Endodermal cell (in vitro differentiated cells): ENCODE measurements around the gene SFR1. TPM values are rescaled to one million over a fixed set of nuclear protein-coding genes. Genes with fewer than 3 reads are reported as not detected.

Experiments
- DNase-seq: peaks from one replicate; pipeline ENCODE4 v3.0.0-alpha.2; 2017
- H3K27ac ChIP-seq: 2 replicates; pipeline ENCODE4 v1.5.1; 2013; ENCODE audit warnings: mild to moderate bottlenecking, low read depth, low read length, moderate library complexity
- H3K27me3 ChIP-seq: 2 replicates; pipeline ENCODE4 v1.6.1; 2013; ENCODE audit warnings: mild to moderate bottlenecking, low read length, moderate library complexity; ENCODE audit not compliant: insufficient read depth, control insufficient read depth, poor library complexity, severe bottlenecking
- H3K36me3 ChIP-seq: 2 replicates; pipeline ENCODE4 v1.7.0; 2013; ENCODE audit warnings: mild to moderate bottlenecking, low read length, moderate library complexity; ENCODE audit not compliant: control insufficient read depth, insufficient read depth
- H3K4me1 ChIP-seq: one replicate; pipeline ENCODE4 v1.7.0; 2013; ENCODE audit warnings: low read length; ENCODE audit not compliant: control insufficient read depth, insufficient read depth
- H3K4me3 ChIP-seq: 2 replicates; pipeline ENCODE4 v1.5.1; 2013; ENCODE audit warnings: mild to moderate bottlenecking, low read length, moderate library complexity
- H3K9ac ChIP-seq: 2 replicates; pipeline ENCODE4 v1.6.1; 2013; ENCODE audit warnings: mild to moderate bottlenecking, low read length, moderate library complexity; ENCODE audit not compliant: poor library complexity, severe bottlenecking; ENCODE audit errors: extremely low read depth
- H3K9me3 ChIP-seq: 2 replicates; pipeline ENCODE4 v1.6.1; 2013; ENCODE audit warnings: mild to moderate bottlenecking, low read length, moderate library complexity; ENCODE audit not compliant: control insufficient read depth
- H3K27ac Mint-ChIP-seq: 2 replicates; pipeline ENCODE4 v1.8.0; 2020; ENCODE audit warnings: mixed read lengths
- H3K27me3 Mint-ChIP-seq: 2 replicates; pipeline ENCODE4 v1.8.0; 2021; ENCODE audit warnings: mild to moderate bottlenecking, mixed read lengths; ENCODE audit not compliant: insufficient read depth
- H3K36me3 Mint-ChIP-seq: 2 replicates; pipeline ENCODE4 v1.8.0; 2020; ENCODE audit warnings: low read depth, mixed read lengths
- H3K4me1 Mint-ChIP-seq: 2 replicates; pipeline ENCODE4 v1.8.0; 2020; ENCODE audit warnings: mixed read lengths
- H3K4me3 Mint-ChIP-seq: 2 replicates; pipeline ENCODE4 v1.8.0; 2020; ENCODE audit warnings: mild to moderate bottlenecking, moderate library complexity, mixed read lengths
- H3K9me3 Mint-ChIP-seq: 2 replicates; pipeline ENCODE4 v1.8.0; 2020; ENCODE audit warnings: mild to moderate bottlenecking, mixed read lengths
- WGBS, 2 experiments: methylation state at CpG; one replicate each; pipeline versions ENCODE4 v1.1.5 to v1.1.7; 2013; ENCODE audit warnings: missing lambda C conversion rate in 2 of 2, mixed read lengths in 1 of 2; ENCODE audit not compliant: insufficient coverage in 1 of 2, insufficient read length in 1 of 2; 5-methylcytosine and 5-hydroxymethylcytosine counted together
- total RNA-seq, 2 donors: library from RNA; stranded (reverse); fragmentation: NEBNext Ultra II Directional in 1 of 2; extraction: Animal tissue kit (Norgen Biotek cat#: 25700) in 1 of 2; gene quantifications; 2 replicates in 1 of 2; 3 replicates in 1 of 2; pipeline ENCODE4 v1.2.1, GENCODE V29; 2021
- TF ChIP-seq, protein P1 (sequence below): fragments of 200-600 bp; sonication (generic); conservative IDR thresholded peaks from 2 replicates; pipeline ENCODE4 v1.5.0; 2021; ENCODE audit warnings: antibody characterized with exemption, mild to moderate bottlenecking

Gene SFR1
- total RNA-seq, 2 donors from 2014 or later: 9.2 to 12.0 TPM

DNA sequence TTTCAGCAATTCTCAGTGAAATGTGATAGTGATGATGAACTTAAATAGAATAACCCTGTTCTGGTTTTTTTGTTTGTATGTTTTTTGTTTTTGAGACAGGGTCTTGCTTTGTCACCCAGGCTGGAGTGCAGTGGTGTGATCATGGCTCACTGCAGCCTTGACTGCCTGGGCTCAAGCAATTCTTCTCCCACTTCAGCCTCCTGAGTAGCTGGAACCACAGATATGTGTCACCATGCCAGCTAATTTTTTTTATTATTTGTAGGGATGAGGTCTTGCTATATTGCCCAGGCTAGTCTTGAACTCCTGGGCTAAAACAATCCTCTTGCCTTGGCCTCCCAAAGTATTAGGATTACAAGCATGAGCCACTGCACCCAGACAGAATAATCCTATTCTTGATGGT lies 22.0 kb upstream of the SFR1 start:
- peaks cover 8% of the 10 kb centered on the region for H3K4me1 Mint-ChIP-seq
- Histone ChIP-seq H3K4me1 (peaks cover 2% of the 10 kb centered on the region), H3K36me3 (no peaks in the 10 kb centered on the region), H3K4me3 (no peak overlapping the region), H3K9me3 (peaks cover 15% of the 10 kb centered on the region), H3K27me3 (no peaks in the 10 kb centered on the region), H3K9ac (no peak overlapping the region), H3K27ac (no peak overlapping the region)
- no peaks in the 10 kb centered on the region for H3K27me3 Mint-ChIP-seq
- H3K36me3 Mint-ChIP-seq: peaks cover 7% of the 10 kb centered on the region
- H3K9me3 Mint-ChIP-seq: peaks cover 13% of the 10 kb centered on the region
- H3K27ac Mint-ChIP-seq: no peak overlapping the region
- H3K4me3 Mint-ChIP-seq: no peak overlapping the region
- DNase-seq: no peak
- TF ChIP-seq, protein P1, sequence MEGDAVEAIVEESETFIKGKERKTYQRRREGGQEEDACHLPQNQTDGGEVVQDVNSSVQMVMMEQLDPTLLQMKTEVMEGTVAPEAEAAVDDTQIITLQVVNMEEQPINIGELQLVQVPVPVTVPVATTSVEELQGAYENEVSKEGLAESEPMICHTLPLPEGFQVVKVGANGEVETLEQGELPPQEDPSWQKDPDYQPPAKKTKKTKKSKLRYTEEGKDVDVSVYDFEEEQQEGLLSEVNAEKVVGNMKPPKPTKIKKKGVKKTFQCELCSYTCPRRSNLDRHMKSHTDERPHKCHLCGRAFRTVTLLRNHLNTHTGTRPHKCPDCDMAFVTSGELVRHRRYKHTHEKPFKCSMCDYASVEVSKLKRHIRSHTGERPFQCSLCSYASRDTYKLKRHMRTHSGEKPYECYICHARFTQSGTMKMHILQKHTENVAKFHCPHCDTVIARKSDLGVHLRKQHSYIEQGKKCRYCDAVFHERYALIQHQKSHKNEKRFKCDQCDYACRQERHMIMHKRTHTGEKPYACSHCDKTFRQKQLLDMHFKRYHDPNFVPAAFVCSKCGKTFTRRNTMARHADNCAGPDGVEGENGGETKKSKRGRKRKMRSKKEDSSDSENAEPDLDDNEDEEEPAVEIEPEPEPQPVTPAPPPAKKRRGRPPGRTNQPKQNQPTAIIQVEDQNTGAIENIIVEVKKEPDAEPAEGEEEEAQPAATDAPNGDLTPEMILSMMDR: no peak

DNA sequence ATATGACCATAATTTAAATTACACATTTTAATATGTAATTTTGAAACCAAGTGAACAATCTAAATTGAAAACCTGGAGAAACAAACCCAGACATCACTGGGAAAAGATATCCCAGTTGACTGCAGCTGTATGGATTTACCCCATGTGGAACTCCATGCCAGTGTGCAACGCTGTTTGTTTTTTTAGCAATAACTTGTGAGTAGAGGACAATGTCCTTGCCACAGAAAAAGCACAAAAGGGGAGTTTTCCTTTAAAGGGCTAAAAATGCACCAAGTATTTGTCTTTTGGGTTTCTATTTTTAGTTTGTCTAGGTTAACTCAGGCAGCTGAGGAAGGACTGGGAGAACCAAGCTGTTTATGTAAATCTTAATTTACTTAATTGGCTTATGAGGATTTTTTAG lies 21.2 kb upstream of the SFR1 start:
- no peak for DNase-seq
- TF ChIP-seq, protein P1: no peak
- H3K27me3 Mint-ChIP-seq: no peaks in the 10 kb centered on the region
- Histone ChIP-seq H3K27me3 (no peaks in the 10 kb centered on the region), H3K36me3 (no peaks in the 10 kb centered on the region), H3K27ac (no peak overlapping the region), H3K4me3 (no peak overlapping the region), H3K9ac (no peak overlapping the region), H3K4me1 (peaks cover 2% of the 10 kb centered on the region), H3K9me3 (peaks cover 15% of the 10 kb centered on the region)
- WGBS, 2 experiments: no CpG with 5 or more reads among the region's 1 CpG
- peaks cover 8% of the 10 kb centered on the region for H3K4me1 Mint-ChIP-seq
- H3K9me3 Mint-ChIP-seq: peaks cover 13% of the 10 kb centered on the region
- peaks cover 7% of the 10 kb centered on the region for H3K36me3 Mint-ChIP-seq
- no peak overlapping the region for H3K4me3 Mint-ChIP-seq
- no peak overlapping the region for H3K27ac Mint-ChIP-seq

DNA sequence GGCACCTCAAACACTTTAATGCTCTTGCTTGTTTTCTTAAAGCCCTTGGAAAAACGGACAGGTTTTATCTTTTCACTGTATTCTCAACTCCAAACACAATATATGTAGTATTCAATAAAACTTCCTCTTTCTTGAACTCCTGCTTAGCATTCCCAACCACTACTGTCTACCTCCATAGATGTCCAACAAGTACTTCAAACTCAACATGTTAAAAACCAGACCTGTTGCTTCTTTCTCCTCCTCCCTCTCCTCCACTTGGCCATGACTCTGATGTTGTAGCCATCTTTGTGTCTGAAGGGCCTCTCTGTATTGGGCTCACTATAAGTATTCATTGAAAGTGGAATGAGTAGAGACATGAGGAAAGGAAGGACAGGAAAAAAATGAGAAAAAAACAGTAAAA lies 20.1 kb upstream of the SFR1 start:
- Histone ChIP-seq H3K36me3 (no peaks in the 10 kb centered on the region), H3K9ac (no peak overlapping the region), H3K9me3 (peaks cover 7% of the 10 kb centered on the region), H3K4me3 (no peak overlapping the region), H3K27ac (no peak overlapping the region), H3K27me3 (no peaks in the 10 kb centered on the region), H3K4me1 (peaks cover 2% of the 10 kb centered on the region)
- Mint-ChIP-seq H3K4me3 (no peak overlapping the region), H3K27ac (no peak overlapping the region), H3K9me3 (peaks cover 8% of the 10 kb centered on the region), H3K27me3 (no peaks in the 10 kb centered on the region), H3K36me3 (peaks cover 1% of the 10 kb centered on the region), H3K4me1 (peaks cover 13% of the 10 kb centered on the region)
- TF ChIP-seq, protein P1: no peak
- DNase-seq: no peak
- 73 to 91% methylated on average over 1 of the region's 1 CpG for WGBS, 2 experiments
